ENCODE measurements around the gene GAS7.
A peak's percentile ranks its signal among the peaks of the same experiment; 100 is the strongest.

Gene GAS7

GRCh38 chr17:10147761-10148415 lies 50.5 kb downstream of the GAS7 start:
- Histone ChIP-seq H3K27me3 (replicated peaks; ENCODE audit: control insufficient read depth, insufficient read depth, low read length) (no peaks in the 10 kb centered on the region), H3K9me3 (ENCODE audit: control insufficient read depth, low read length) (no peaks in the 10 kb centered on the region), H3K9ac (ENCODE audit: low read length) (no peak overlapping the region), H3K4me1 (ENCODE audit: control insufficient read depth, insufficient read depth, low read length) (peaks cover 20% of the 10 kb centered on the region), H3K4me3 (ENCODE audit: low read length) (no peak overlapping the region), H3K36me3 (ENCODE audit: control insufficient read depth, insufficient read depth, low read length, severe bottlenecking) (no peaks in the 10 kb centered on the region)
- DNase-seq (ENCODE audit: low read depth): no peak

DNA sequence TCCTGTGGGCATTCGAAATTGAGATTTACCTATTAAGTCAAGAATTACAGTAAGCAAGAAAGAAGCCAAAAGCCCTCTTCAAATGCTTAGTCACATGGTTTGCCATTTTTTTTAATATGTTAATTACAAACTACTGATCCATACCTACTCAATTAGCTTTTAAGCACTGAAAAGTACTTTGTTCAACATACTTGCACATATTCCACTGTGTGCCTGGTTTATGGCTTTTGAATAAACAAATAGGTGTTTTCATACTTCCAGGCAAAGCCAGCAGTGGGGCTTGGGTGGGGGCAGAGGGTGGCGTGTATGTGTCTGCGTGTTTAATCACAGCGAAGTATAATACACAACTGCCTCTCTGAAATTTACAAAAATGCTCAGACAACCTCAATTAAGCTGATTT lies 51.4 kb downstream of the GAS7 start:
- Histone ChIP-seq H3K9ac (ENCODE audit: low read length) (no peak overlapping the region), H3K4me1 (ENCODE audit: control insufficient read depth, insufficient read depth, low read length) (peaks cover 20% of the 10 kb centered on the region), H3K4me3 (ENCODE audit: low read length) (no peak overlapping the region), H3K36me3 (ENCODE audit: control insufficient read depth, insufficient read depth, low read length, severe bottlenecking) (no peaks in the 10 kb centered on the region), H3K27me3 (replicated peaks; ENCODE audit: control insufficient read depth, insufficient read depth, low read length) (no peaks in the 10 kb centered on the region), H3K9me3 (ENCODE audit: control insufficient read depth, low read length) (no peaks in the 10 kb centered on the region)
- DNase-seq (ENCODE audit: low read depth): no peak

GRCh38 chr17:10144982-10145381 lies 53.4 kb downstream of the GAS7 start:
- Histone ChIP-seq H3K4me1 (ENCODE audit: control insufficient read depth, insufficient read depth, low read length) (peaks cover 4% of the 10 kb centered on the region), H3K36me3 (ENCODE audit: control insufficient read depth, insufficient read depth, low read length, severe bottlenecking) (no peaks in the 10 kb centered on the region), H3K4me3 (ENCODE audit: low read length) (no peak overlapping the region), H3K27me3 (replicated peaks; ENCODE audit: control insufficient read depth, insufficient read depth, low read length) (no peaks in the 10 kb centered on the region), H3K9me3 (ENCODE audit: control insufficient read depth, low read length) (no peaks in the 10 kb centered on the region), H3K9ac (ENCODE audit: low read length) (no peak overlapping the region)
- no peak for DNase-seq (ENCODE audit: low read depth)

DNA sequence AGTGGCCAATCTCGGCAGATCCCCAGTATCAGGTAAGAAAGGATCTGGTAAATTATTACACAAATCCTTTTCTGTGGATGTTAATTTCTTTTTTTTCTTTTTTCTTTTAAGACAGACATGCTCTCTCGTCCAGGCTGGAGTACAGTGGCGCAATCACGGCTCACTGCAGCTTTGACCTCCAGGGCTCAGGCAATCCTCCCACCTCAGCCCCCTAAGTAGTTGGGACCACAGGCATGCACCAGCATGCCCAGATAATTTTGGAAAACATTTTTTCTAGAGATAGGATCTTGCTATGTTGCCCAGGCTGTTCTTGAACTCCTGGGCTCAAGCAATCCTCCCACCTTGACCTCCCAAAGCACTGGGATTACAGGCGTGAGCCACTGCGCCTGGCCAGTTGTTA lies 54.0 kb downstream of the GAS7 start:
- no peaks in the 10 kb centered on the region for H3K4me1 ChIP-seq (ENCODE audit: control insufficient read depth, insufficient read depth, low read length)

DNA sequence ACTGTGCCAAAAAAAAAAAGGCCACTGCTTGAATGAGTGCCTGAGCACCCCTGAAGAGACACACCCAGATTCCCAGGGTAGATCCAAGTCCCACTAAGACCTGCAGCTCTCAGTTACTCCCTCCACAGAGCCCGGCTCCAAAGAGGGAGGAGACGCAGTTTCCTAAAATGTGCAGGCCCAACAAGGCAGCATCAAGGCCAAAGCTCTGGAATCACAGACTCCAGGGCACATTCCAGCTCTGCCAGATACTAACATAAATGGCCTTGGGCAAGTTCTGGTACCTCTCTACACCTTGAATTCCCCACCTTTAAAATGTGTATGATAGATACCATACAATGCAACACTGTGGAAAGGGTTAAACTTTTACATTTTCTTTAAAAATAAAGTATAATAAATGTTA lies 57.0 kb downstream of the GAS7 start:
- Histone ChIP-seq H3K9ac (ENCODE audit: low read length) (no peak overlapping the region), H3K36me3 (ENCODE audit: control insufficient read depth, insufficient read depth, low read length, severe bottlenecking) (no peaks in the 10 kb centered on the region), H3K9me3 (ENCODE audit: control insufficient read depth, low read length) (no peaks in the 10 kb centered on the region), H3K4me1 (ENCODE audit: control insufficient read depth, insufficient read depth, low read length) (peaks cover 2% of the 10 kb centered on the region), H3K27me3 (replicated peaks; ENCODE audit: control insufficient read depth, insufficient read depth, low read length) (no peaks in the 10 kb centered on the region), H3K4me3 (ENCODE audit: low read length) (no peak overlapping the region)
- DNase-seq (ENCODE audit: low read depth): no peak

More for the DNA sequence above, 54.0 kb downstream of the GAS7 start:
- Histone ChIP-seq H3K27me3 (replicated peaks; ENCODE audit: control insufficient read depth, insufficient read depth, low read length) (no peaks in the 10 kb centered on the region), H3K36me3 (ENCODE audit: control insufficient read depth, insufficient read depth, low read length, severe bottlenecking) (no peaks in the 10 kb centered on the region), H3K9me3 (ENCODE audit: control insufficient read depth, low read length) (no peaks in the 10 kb centered on the region), H3K9ac (ENCODE audit: low read length) (no peak overlapping the region), H3K4me3 (ENCODE audit: low read length) (no peak overlapping the region)
- no peak for DNase-seq (ENCODE audit: low read depth)

DNA sequence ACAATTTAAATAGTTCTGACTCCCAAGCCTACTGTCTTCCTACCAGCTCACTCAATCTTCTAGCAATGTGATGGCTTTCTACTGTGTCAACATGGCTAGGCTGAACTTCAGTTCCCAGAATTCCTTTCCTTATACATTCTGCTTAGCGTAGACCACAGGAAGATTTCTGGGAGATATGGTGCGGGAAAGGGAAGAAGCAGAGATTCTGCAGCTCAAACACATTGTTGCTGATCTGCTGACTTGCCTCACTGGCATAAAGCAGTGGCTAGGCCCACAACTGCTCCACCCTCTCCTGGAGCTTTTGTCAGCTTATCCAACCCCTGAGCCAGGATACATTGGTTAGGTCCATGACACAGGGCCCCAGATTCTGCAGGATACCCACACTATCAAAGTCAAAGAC lies 58.8 kb downstream of the GAS7 start:
- Histone ChIP-seq H3K27me3 (replicated peaks; ENCODE audit: control insufficient read depth, insufficient read depth, low read length) (no peaks in the 10 kb centered on the region), H3K9me3 (ENCODE audit: control insufficient read depth, low read length) (no peaks in the 10 kb centered on the region), H3K4me3 (ENCODE audit: low read length) (no peak overlapping the region), H3K4me1 (ENCODE audit: control insufficient read depth, insufficient read depth, low read length) (peaks cover 15% of the 10 kb centered on the region), H3K36me3 (ENCODE audit: control insufficient read depth, insufficient read depth, low read length, severe bottlenecking) (no peaks in the 10 kb centered on the region), H3K9ac (ENCODE audit: low read length) (no peak overlapping the region)
- no peak for DNase-seq (ENCODE audit: low read depth)

- peak overlapping the region; percentile 66 for H3K4me3 ChIP-seq (ENCODE audit: low read length)
- peak overlapping the region; percentile 60 for H3K9ac ChIP-seq (ENCODE audit: low read length)
- DNase-seq (ENCODE audit: low read depth): no peak
- no peaks in the 10 kb centered on the region for H3K9me3 ChIP-seq (ENCODE audit: control insufficient read depth, low read length)
- no peaks in the 10 kb centered on the region for H3K27me3 ChIP-seq (replicated peaks; ENCODE audit: control insufficient read depth, insufficient read depth, low read length)
- H3K4me1 ChIP-seq (ENCODE audit: control insufficient read depth, insufficient read depth, low read length): peaks cover 15% of the 10 kb centered on the region
- H3K36me3 ChIP-seq (ENCODE audit: control insufficient read depth, insufficient read depth, low read length, severe bottlenecking): no peaks in the 10 kb centered on the region
These were observed 62.0 kb downstream of the GAS7 start for GRCh38 chr17:10136258-10136981.

DNA sequence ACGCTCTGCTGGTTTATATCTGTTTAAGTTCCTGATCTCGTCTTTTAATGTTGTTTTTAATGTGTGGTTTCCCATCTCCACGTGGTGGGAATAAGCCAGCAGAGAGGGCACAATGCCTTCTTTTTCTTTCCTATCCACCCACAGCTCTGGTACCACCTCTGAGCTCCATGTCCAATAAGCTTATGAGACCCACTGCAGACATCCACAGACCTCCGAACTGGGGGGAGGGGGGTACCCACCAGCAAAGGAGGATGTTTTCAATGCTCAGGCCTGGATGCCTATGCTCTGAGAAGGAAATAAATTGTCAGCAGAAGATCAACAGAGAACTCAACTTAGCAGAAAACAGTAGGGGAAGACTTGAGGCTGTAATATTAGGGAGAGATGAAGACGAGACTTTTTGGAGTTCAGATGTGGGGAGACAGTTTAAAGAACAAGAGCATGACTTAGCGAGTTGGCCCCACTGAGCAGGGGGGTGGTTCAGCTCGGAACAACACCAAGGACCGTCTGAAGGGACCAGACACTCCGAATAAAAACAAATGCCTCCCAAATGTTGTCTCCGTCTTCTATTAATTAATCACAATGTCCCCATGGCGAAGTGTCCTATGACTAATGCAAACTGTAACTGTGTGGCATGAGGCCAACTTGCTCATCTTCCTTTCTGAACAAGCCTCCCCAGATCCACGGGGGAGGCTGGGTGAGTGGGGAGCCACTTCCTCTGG lies 62.7 kb downstream of the GAS7 start:
- H3K9me3 ChIP-seq (ENCODE audit: control insufficient read depth, low read length): no peaks in the 10 kb centered on the region
- H3K36me3 ChIP-seq (ENCODE audit: control insufficient read depth, insufficient read depth, low read length, severe bottlenecking): no peaks in the 10 kb centered on the region
- peaks cover 15% of the 10 kb centered on the region for H3K4me1 ChIP-seq (ENCODE audit: control insufficient read depth, insufficient read depth, low read length)
- no peaks in the 10 kb centered on the region for H3K27me3 ChIP-seq (replicated peaks; ENCODE audit: control insufficient read depth, insufficient read depth, low read length)
- peak overlapping the region; percentile 60 for H3K9ac ChIP-seq (ENCODE audit: low read length)
- DNase-seq (ENCODE audit: low read depth): peak; percentile 54
- H3K4me3 ChIP-seq (ENCODE audit: low read length): peak overlapping the region; percentile 66

DNA sequence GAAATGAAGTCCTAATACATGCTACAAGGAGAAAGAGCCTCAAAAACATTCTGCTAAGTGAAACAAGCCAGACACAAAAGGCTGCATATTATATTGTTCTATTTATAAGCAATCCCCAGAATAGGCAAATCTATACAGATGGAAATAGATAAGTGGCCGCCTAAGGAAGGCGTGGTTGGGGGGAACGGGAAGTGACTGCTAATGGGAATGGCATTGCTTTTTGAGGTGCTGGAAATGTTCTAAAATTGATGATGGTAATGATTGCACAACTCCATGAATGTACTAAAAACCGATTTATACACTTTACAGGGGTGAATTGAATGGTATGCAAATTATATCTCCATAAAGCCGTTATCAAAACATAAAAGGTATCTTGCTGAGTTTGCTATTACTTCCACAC lies 67.7 kb downstream of the GAS7 start:
- Histone ChIP-seq H3K4me3 (ENCODE audit: low read length) (no peak overlapping the region), H3K4me1 (ENCODE audit: control insufficient read depth, insufficient read depth, low read length) (peaks cover 40% of the 10 kb centered on the region), H3K36me3 (ENCODE audit: control insufficient read depth, insufficient read depth, low read length, severe bottlenecking) (no peaks in the 10 kb centered on the region), H3K9me3 (ENCODE audit: control insufficient read depth, low read length) (no peaks in the 10 kb centered on the region), H3K9ac (ENCODE audit: low read length) (no peak overlapping the region), H3K27me3 (replicated peaks; ENCODE audit: control insufficient read depth, insufficient read depth, low read length) (no peaks in the 10 kb centered on the region)
- DNase-seq (ENCODE audit: low read depth): no peak

DNA sequence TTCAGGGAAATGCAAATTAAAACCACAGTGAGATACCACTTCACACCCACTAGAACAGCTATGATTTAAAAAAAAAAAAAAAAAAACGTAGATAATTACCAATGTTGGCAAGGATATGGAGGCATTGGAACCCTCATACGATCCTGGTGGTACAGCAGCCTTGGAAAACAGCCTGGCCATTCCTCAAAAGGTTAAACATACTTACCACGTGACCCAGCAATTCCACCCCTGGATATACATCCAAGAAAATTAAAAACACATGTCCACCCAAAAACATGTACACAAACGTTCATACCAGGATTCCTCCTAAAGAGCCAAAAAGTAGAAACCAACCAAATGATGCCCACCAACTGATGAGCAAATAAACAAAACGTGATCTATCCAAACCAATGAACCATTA lies 68.1 kb downstream of the GAS7 start:
- peaks cover 38% of the 10 kb centered on the region for H3K4me1 ChIP-seq (ENCODE audit: control insufficient read depth, insufficient read depth, low read length)
- H3K27me3 ChIP-seq (replicated peaks; ENCODE audit: control insufficient read depth, insufficient read depth, low read length): no peaks in the 10 kb centered on the region
- H3K4me3 ChIP-seq (ENCODE audit: low read length): no peak overlapping the region
- no peak overlapping the region for H3K9ac ChIP-seq (ENCODE audit: low read length)
- H3K9me3 ChIP-seq (ENCODE audit: control insufficient read depth, low read length): no peaks in the 10 kb centered on the region
- peak; percentile 75 for DNase-seq (ENCODE audit: low read depth)
- no peaks in the 10 kb centered on the region for H3K36me3 ChIP-seq (ENCODE audit: control insufficient read depth, insufficient read depth, low read length, severe bottlenecking)

DNA sequence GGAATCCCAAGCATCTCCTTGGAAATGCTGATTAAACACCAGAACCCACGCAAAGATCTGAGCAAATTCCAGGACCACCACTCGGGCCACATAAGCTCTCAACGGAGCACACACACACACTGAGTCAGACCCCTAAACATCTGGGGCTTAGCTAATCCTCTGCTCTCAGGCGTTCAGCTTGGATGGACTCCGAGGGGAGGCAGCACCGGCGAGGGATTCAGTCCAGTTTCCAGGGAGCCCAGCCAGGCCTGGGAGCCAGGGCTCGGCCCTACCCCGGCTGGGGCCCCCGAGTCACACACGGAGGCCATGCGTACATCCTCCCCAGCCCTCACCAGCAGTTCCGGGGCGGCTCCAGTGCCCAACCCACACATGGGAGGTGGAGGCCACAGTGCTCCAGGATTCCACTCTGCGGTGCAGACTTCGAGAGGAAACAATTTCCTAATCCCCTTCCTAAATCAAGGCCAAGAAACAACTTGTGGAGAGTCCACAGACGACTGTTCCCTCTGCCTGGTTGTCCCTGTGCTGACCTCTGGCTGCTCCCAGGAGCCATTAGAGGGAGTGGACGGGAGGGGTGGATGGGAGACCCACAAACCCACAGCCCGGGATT lies 70.5 kb downstream of the GAS7 start:
- Histone ChIP-seq H3K36me3 (ENCODE audit: control insufficient read depth, insufficient read depth, low read length, severe bottlenecking) (no peaks in the 10 kb centered on the region), H3K4me1 (ENCODE audit: control insufficient read depth, insufficient read depth, low read length) (peaks cover 51% of the 10 kb centered on the region), H3K9me3 (ENCODE audit: control insufficient read depth, low read length) (no peaks in the 10 kb centered on the region), H3K27me3 (replicated peaks; ENCODE audit: control insufficient read depth, insufficient read depth, low read length) (no peaks in the 10 kb centered on the region), H3K9ac (ENCODE audit: low read length) (peak overlapping the region; percentile 74), H3K4me3 (ENCODE audit: low read length) (peak overlapping the region; percentile 70)
- DNase-seq (ENCODE audit: low read depth): peak; percentile 98

Measured in adipocyte (in vitro differentiated cells).